ENCODE data around the gene FAM219A.

DNA sequence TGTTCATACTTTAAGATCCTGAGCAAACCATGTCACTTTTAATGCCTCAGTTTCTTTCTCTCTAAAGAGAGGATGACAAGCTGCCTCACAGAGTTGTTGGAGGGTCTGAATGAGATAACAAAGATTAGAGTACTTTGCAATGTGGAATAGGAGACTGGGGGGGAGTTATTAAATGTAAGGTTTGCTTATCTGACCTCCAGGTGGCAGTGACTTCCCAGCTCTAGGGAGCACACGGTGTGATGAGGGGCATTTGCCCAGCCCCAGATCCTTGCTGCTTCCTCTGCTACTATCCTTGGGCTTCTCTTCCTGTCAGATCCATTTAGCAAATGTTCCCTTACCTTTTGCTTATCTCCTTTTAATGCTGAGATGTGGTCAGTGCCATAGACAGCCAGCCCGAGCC lies 33.7 kb upstream of the FAM219A start:
- TF ChIP-seq, protein P1, sequence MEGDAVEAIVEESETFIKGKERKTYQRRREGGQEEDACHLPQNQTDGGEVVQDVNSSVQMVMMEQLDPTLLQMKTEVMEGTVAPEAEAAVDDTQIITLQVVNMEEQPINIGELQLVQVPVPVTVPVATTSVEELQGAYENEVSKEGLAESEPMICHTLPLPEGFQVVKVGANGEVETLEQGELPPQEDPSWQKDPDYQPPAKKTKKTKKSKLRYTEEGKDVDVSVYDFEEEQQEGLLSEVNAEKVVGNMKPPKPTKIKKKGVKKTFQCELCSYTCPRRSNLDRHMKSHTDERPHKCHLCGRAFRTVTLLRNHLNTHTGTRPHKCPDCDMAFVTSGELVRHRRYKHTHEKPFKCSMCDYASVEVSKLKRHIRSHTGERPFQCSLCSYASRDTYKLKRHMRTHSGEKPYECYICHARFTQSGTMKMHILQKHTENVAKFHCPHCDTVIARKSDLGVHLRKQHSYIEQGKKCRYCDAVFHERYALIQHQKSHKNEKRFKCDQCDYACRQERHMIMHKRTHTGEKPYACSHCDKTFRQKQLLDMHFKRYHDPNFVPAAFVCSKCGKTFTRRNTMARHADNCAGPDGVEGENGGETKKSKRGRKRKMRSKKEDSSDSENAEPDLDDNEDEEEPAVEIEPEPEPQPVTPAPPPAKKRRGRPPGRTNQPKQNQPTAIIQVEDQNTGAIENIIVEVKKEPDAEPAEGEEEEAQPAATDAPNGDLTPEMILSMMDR (IDR thresholded peaks at IDR 0.05) = no peak
- TF ChIP-seq POLR2A (IDR thresholded peaks at IDR 0.05) = no peak

Measured in esophagus squamous epithelium (tissue), 4 donors.